ENCODE results near the gene NAGA. TPM values are rescaled to one million over a fixed set of nuclear protein-coding genes. Genes with fewer than 3 reads are reported as not detected.

Gene NAGA
- total RNA-seq, 6 experiments from 2014 or later: 17.6 to 27.9 (median 23.0) TPM

GRCh38 chr22:42067671-42068251, 2.9 kb downstream of the NAGA start:
- 79% methylated on average over 7 of the region's 14 CpGs for WGBS (ENCODE audit: insufficient coverage, low coverage, low lambda C conversion rate, missing lambda C conversion rate)
- H3K9me3 ChIP-seq: no peaks in the 10 kb centered on the region
- peak in 1 of 3 donors; percentile 42 for DNase-seq
- peaks cover 0 to 9% (median 3%) of the 10 kb centered on the region in 4 donors for H3K36me3 ChIP-seq
- no peak overlapping the region for H3K27ac ChIP-seq
- no peaks in the 10 kb centered on the region for H3K27me3 ChIP-seq
- TF ChIP-seq POLR2A (IDR thresholded peaks at IDR 0.05): no peak
- TF ChIP-seq, protein P1, sequence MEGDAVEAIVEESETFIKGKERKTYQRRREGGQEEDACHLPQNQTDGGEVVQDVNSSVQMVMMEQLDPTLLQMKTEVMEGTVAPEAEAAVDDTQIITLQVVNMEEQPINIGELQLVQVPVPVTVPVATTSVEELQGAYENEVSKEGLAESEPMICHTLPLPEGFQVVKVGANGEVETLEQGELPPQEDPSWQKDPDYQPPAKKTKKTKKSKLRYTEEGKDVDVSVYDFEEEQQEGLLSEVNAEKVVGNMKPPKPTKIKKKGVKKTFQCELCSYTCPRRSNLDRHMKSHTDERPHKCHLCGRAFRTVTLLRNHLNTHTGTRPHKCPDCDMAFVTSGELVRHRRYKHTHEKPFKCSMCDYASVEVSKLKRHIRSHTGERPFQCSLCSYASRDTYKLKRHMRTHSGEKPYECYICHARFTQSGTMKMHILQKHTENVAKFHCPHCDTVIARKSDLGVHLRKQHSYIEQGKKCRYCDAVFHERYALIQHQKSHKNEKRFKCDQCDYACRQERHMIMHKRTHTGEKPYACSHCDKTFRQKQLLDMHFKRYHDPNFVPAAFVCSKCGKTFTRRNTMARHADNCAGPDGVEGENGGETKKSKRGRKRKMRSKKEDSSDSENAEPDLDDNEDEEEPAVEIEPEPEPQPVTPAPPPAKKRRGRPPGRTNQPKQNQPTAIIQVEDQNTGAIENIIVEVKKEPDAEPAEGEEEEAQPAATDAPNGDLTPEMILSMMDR (IDR thresholded peaks at IDR 0.05): no peak
- no peak for ATAC-seq
- intact Hi-C loops (cut with DNase I): no loop called here
- H3K4me3 ChIP-seq: no peak overlapping the region
- H3K4me1 ChIP-seq: peaks cover 0 to 27% (median 7%) of the 10 kb centered on the region in 4 donors

- intact Hi-C loops (cut with DNase I): no loop called here
- H3K4me3 ChIP-seq: no peak overlapping the region
- ATAC-seq (no peak), DNase-seq (no peak)
- no peaks in the 10 kb centered on the region for H3K27me3 ChIP-seq
- no peak overlapping the region for H3K27ac ChIP-seq
- WGBS (ENCODE audit: insufficient coverage, low coverage, low lambda C conversion rate, missing lambda C conversion rate): 93% methylated on average over 3 of the region's 10 CpGs
- H3K9me3 ChIP-seq: no peaks in the 10 kb centered on the region
- peaks cover 0 to 27% (median 7%) of the 10 kb centered on the region in 4 donors for H3K4me1 ChIP-seq
- TF ChIP-seq POLR2A (IDR thresholded peaks at IDR 0.05): no peak
- TF ChIP-seq, protein P1 (IDR thresholded peaks at IDR 0.05): no peak
- H3K36me3 ChIP-seq: peaks cover 0 to 10% (median 4%) of the 10 kb centered on the region in 4 donors
Measured at GRCh38 chr22:42066937-42067336, 3.7 kb downstream of the NAGA start.

- intact Hi-C loops (cut with DNase I): no loop called here
- H3K4me3 ChIP-seq: no peak overlapping the region
- 90% methylated on average over 2 of the region's 7 CpGs for WGBS (ENCODE audit: insufficient coverage, low coverage, low lambda C conversion rate, missing lambda C conversion rate)
- H3K27ac ChIP-seq: peak overlapping the region in 1 of 3 donors; percentile 75
- TF ChIP-seq, protein P1 (IDR thresholded peaks at IDR 0.05): no peak
- no peak for TF ChIP-seq POLR2A (IDR thresholded peaks at IDR 0.05)
- no peak for ATAC-seq
- no peaks in the 10 kb centered on the region for H3K27me3 ChIP-seq
- H3K4me1 ChIP-seq: peaks cover 0 to 22% (median 7%) of the 10 kb centered on the region in 4 donors
- DNase-seq: no peak
- no peaks in the 10 kb centered on the region for H3K9me3 ChIP-seq
- peaks cover 0 to 10% (median 4%) of the 10 kb centered on the region in 4 donors for H3K36me3 ChIP-seq
Measured at GRCh38 chr22:42066126-42066761, 4.4 kb downstream of the NAGA start.

DNA sequence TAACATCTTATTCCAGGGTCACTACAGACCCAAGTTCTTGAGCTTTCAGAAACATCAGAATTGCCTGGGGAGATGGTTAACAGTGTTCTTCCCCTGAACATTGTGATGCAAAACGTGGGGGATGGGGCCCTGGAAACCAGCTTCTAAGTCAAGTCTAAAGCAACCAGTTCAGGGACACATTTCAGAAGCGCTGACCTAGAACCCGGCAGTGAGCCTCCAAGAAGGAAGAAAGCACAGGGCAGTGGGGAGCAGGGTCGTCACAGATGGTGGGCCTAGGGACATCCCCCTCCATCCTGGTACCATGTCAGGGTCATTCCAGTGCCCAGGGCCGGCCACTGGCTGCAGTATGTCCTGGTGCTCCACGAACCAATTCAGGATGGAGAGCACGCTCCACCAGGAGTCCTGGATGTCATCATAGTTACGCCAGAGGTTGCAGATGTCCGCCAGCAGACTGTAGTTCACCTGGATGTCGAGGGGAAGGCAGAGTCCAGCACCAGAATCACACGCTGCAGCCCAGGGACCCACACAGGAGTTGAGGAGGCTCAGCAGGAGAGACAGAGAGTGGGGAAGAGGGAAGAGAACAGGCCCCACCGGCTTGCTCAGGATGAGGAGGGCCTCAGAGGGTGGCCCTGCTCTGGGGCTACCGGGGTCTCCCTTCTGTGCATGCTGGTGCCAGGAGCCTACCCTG, 5.0 kb downstream of the NAGA start:
- no peak overlapping the region for H3K4me3 ChIP-seq
- H3K4me1 ChIP-seq: peaks cover 0 to 19% (median 7%) of the 10 kb centered on the region in 4 donors
- peaks cover 0 to 12% (median 5%) of the 10 kb centered on the region in 4 donors for H3K36me3 ChIP-seq
- DNase-seq (peak in 1 of 3 donors; percentile 60), ATAC-seq (peak in 1 of 4 donors; percentile 7)
- WGBS (ENCODE audit: insufficient coverage, low coverage, low lambda C conversion rate, missing lambda C conversion rate): 60% methylated on average over 8 of the region's 13 CpGs
- TF ChIP-seq, protein P1 (IDR thresholded peaks at IDR 0.05): no peak
- no peak for TF ChIP-seq POLR2A (IDR thresholded peaks at IDR 0.05)
- H3K27ac ChIP-seq: peak overlapping the region in 2 of 3 donors; percentile 70 to 75
- intact Hi-C loops (cut with DNase I): no loop called here
- no peaks in the 10 kb centered on the region for H3K27me3 ChIP-seq
- H3K9me3 ChIP-seq: no peaks in the 10 kb centered on the region

Measured in right lobe of liver (tissue), 6 donors.